Fibroblast of pulmonary artery (primary cell): Measurements from ENCODE around the gene HOXA9.
A peak's percentile ranks its signal among the peaks of the same experiment; 100 is the strongest.

Source experiments
- DNase-seq: peaks from one replicate; pipeline ENCODE4 v3.0.0-alpha.2; 2010; ENCODE audit warnings: low read depth
- H3K4me3 ChIP-seq: replicated peaks from 2 replicates; pipeline ENCODE4 v1.5.1; 2011; ENCODE audit warnings: low read depth, mild to moderate bottlenecking, control low read depth, low read length, moderate library complexity
- TF ChIP-seq, protein P1 (sequence below): IDR thresholded peaks from 2 replicates; pipeline ENCODE4 v1.5.1; 2011; ENCODE audit warnings: mild to moderate bottlenecking, control low read depth, low read length, inconsistent platforms; ENCODE audit errors: missing control alignments

The HOXA9 gene

GRCh38 chr7:27129729-27130539 lies 35.4 kb downstream of the HOXA9 start:
- TF ChIP-seq, protein P1, sequence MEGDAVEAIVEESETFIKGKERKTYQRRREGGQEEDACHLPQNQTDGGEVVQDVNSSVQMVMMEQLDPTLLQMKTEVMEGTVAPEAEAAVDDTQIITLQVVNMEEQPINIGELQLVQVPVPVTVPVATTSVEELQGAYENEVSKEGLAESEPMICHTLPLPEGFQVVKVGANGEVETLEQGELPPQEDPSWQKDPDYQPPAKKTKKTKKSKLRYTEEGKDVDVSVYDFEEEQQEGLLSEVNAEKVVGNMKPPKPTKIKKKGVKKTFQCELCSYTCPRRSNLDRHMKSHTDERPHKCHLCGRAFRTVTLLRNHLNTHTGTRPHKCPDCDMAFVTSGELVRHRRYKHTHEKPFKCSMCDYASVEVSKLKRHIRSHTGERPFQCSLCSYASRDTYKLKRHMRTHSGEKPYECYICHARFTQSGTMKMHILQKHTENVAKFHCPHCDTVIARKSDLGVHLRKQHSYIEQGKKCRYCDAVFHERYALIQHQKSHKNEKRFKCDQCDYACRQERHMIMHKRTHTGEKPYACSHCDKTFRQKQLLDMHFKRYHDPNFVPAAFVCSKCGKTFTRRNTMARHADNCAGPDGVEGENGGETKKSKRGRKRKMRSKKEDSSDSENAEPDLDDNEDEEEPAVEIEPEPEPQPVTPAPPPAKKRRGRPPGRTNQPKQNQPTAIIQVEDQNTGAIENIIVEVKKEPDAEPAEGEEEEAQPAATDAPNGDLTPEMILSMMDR, result no peak
- peak overlapping the region; percentile 16 for H3K4me3 ChIP-seq
- DNase-seq, result no peak

GRCh38 chr7:27128776-27129728 lies 36.3 kb downstream of the HOXA9 start:
- DNase-seq, result no peak
- TF ChIP-seq, protein P1, result no peak
- H3K4me3 ChIP-seq, result peak overlapping the region; percentile 16

GRCh38 chr7:27128034-27128433 lies 37.3 kb downstream of the HOXA9 start:
- H3K4me3 ChIP-seq, result no peak overlapping the region
- DNase-seq, result no peak
- TF ChIP-seq, protein P1, result no peak

DNA sequence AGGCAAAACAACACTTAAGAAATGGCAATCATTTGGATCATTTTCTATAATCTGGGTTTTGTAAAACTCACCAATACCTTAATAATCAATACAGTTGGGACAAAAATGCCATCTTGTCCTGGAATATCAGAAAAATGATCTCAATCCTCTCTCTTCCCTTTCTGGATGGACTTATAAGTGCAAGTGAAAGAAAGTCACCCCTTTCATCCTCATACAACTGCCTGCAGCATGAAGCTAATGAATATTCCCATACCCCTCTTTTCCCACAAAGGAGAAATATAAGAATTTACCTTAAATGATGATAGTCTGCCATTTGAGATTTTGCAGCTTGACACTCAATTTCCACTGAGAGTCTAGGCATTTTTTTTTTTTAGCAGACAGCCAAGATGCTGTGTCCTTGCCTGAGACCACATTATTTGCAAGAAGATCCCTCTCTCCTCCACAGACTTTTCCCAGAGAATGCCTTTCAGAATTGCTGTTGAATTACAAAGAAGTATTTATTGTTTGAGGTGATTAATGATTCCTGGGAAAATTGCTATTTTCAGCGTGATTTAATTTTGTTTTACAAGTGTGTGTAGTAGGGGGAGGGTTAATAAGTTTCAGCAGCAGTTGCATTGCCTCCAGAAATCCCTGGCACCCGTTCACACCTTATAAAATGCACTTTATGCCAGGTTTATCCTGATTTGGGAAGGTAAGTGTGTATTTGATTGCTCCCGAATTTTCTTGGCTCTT lies 38.6 kb downstream of the HOXA9 start:
- DNase-seq, result no peak
- no peak overlapping the region for H3K4me3 ChIP-seq
- TF ChIP-seq, protein P1, result no peak

DNA sequence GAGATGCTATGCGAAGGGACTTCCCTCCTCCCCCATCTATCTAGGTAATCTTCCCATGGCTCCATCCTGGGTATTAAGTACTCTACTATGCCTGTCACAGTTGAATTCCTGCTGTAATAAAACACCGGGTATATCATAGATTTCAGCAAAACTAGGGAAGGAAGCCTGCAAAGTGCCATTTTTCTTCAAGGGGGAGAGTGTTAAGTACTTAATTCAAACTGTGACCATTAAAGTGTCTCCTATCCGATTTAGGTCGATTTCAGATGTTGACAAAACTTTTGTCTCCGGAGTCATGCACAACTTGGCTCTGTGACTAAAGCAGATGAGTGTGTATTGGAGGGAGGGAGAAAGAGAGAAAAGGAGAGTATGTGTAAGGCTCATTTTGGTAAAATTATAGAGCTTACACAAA lies 39.3 kb downstream of the HOXA9 start:
- TF ChIP-seq, protein P1, result no peak
- DNase-seq, result no peak
- no peak overlapping the region for H3K4me3 ChIP-seq

GRCh38 chr7:27124902-27125689 lies 40.2 kb downstream of the HOXA9 start:
- DNase-seq, result no peak
- H3K4me3 ChIP-seq, result no peak overlapping the region
- TF ChIP-seq, protein P1, result no peak
